HG03469 (cell line): ENCODE measurements around the gene CD244.
"Not testable (repeated sequence)": the region's sequence is repeated elsewhere in the genome, so short reads cannot be mapped to it uniquely, and the experiment has no call there.

ENCODE experiments used
- ATAC-seq: cut with Tn5 transposase; IDR thresholded peaks from one replicate; pipeline ENCODE4 v1.9.1; 2021; ENCODE audit warnings: mild to moderate bottlenecking, moderate library complexity, moderate number of reproducible peaks; ENCODE audit not compliant: unreplicated experiment

Gene CD244

GRCh38 chr1:160789051-160789701 is 73.5 kb downstream of the CD244 start:
- ATAC-seq = no peak

- ATAC-seq = not testable (repeated sequence)
Observed at GRCh38 chr1:160782988-160783765, 79.5 kb downstream of the CD244 start.

- peak; percentile 75 for ATAC-seq
Observed at GRCh38 chr1:160781914-160782689, 80.6 kb downstream of the CD244 start.

GRCh38 chr1:160781186-160781766 is 81.4 kb downstream of the CD244 start:
- ATAC-seq = no peak

- ATAC-seq = no peak
Observed at GRCh38 chr1:160780398-160780755, 82.3 kb downstream of the CD244 start.
